B cell (primary cell): ENCODE measurements around the gene RABGGTB. TPM values are rescaled to one million over a fixed set of nuclear protein-coding genes. Genes with fewer than 3 reads are reported as not detected.

Experiments
- ATAC-seq: fragments of 200-7000 bp; cut with Tn5 transposase; one replicate; pipeline ENCODE4 v1.10.0; 2021; ENCODE audit warnings: low read depth, mild to moderate bottlenecking, moderate number of reproducible peaks, moderate library complexity
- CTCF ChIA-PET: fragments of 350-600 bp; sonication (Branson Sonifier 250); formaldehyde crosslinking; loops from one replicate; lab custom pipeline; 2021; ENCODE audit warnings: antibody characterized with exemption, inconsistent platforms; lab: Charles Lee
- POLR2A ChIA-PET: fragments of 350-600 bp; sonication (Branson Sonifier 250); formaldehyde crosslinking; loops from one replicate; lab custom pipeline; 2021; ENCODE audit warnings: antibody characterized with exemption; lab: Charles Lee
- DNase-seq: peaks from one replicate; pipeline ENCODE4 v3.0.0; 2013
- H2AFZ ChIP-seq: 2 replicates; pipeline ENCODE4 v1.6.1; 2012; ENCODE audit warnings: mild to moderate bottlenecking, low read depth, low read length; ENCODE audit not compliant: insufficient read depth, poor library complexity, severe bottlenecking
- H3K27ac ChIP-seq, 2 donors: 1 replicate in 1 of 2; 2 replicates in 1 of 2; pipeline ENCODE4 v1.5.1; 2012 to 2013; ENCODE audit warnings: low read length in 2 of 2, mild to moderate bottlenecking in 2 of 2, moderate library complexity in 1 of 2
- H3K27me3 ChIP-seq, 4 experiments: fragments of 200-600 bp in 1 of 4; sonication (generic) in 1 of 4; replicated peaks in 1 of 4; 1 replicate in 2 of 4; 2 replicates in 2 of 4; pipeline versions ENCODE4 v1.6.1 to v1.7.0; 2013 to 2016; ENCODE audit warnings: low read length in 3 of 4, mild to moderate bottlenecking in 2 of 4, mixed read lengths in 1 of 4, moderate library complexity in 1 of 4; ENCODE audit not compliant: insufficient read depth in 4 of 4, control insufficient read depth in 3 of 4; ENCODE audit errors: control extremely low read depth in 1 of 4
- H3K36me3 ChIP-seq, 2 experiments: replicated peaks in 1 of 2; 1 replicate in 1 of 2; 2 replicates in 1 of 2; pipeline versions ENCODE4 v1.6.1 to v1.7.1; 2013; ENCODE audit warnings: low read length in 1 of 2; ENCODE audit not compliant: insufficient read depth in 2 of 2, control insufficient read depth in 1 of 2; ENCODE audit errors: control extremely low read depth in 1 of 2, extremely low read depth in 1 of 2
- H3K4me1 ChIP-seq, 2 donors: fragments of 200-600 bp in 1 of 2; sonication (generic) in 1 of 2; 1 replicate in 1 of 2; 2 replicates in 1 of 2; pipeline versions ENCODE4 v1.5.1 to v1.6.1; 2013 to 2017; ENCODE audit warnings: low read length in 2 of 2; ENCODE audit not compliant: control insufficient read depth in 2 of 2, insufficient read depth in 2 of 2
- H3K4me2 ChIP-seq: replicated peaks from 2 replicates; pipeline ENCODE3; 2012; ENCODE audit warnings: mild to moderate bottlenecking, low read depth, low read length; ENCODE audit not compliant: poor library complexity, severe bottlenecking
- H3K4me3 ChIP-seq, 5 experiments: fragments of 200-600 bp in 1 of 5; sonication (generic) in 1 of 5; 1 replicate in 3 of 5; 2 replicates in 2 of 5; pipeline versions ENCODE4 v1.5.1 to v1.7.0; 2011 to 2016; ENCODE audit warnings: low read length in 4 of 5, mild to moderate bottlenecking in 4 of 5, low read depth in 2 of 5, control low read depth in 1 of 5, moderate library complexity in 1 of 5; ENCODE audit not compliant: insufficient read depth in 1 of 5; ENCODE audit errors: control extremely low read depth in 1 of 5, extremely low read depth in 1 of 5
- H3K79me2 ChIP-seq: fragments of 200-600 bp; sonication (generic); one replicate; pipeline ENCODE4 v1.6.0; 2016; ENCODE audit warnings: low read length; ENCODE audit not compliant: control insufficient read depth, insufficient read depth
- H3K9ac ChIP-seq: fragments of 200-600 bp; sonication (generic); 2 replicates; pipeline ENCODE4 v1.6.1; 2017; ENCODE audit warnings: mild to moderate bottlenecking, low read length, moderate library complexity
- H3K9me3 ChIP-seq, 3 donors: one replicate each; pipeline versions ENCODE4 v1.6.1 to v1.7.1; 2013; ENCODE audit warnings: low read length in 2 of 3; ENCODE audit not compliant: control insufficient read depth in 2 of 3, insufficient read depth in 1 of 3; ENCODE audit errors: control extremely low read depth in 1 of 3
- H4K20me1 ChIP-seq: 2 replicates; pipeline ENCODE4 v1.6.0; 2012; ENCODE audit warnings: mild to moderate bottlenecking, low read length; ENCODE audit not compliant: insufficient read depth, control insufficient read depth, poor library complexity, severe bottlenecking
- H3K27ac Mint-ChIP-seq: one replicate; pipeline ENCODE4 v1.8.0; 2021; ENCODE audit warnings: mixed read lengths
- H3K27me3 Mint-ChIP-seq: one replicate; pipeline ENCODE4 v1.8.0; 2021; ENCODE audit warnings: mixed read lengths
- H3K4me1 Mint-ChIP-seq: one replicate; pipeline ENCODE4 v1.8.0; 2021; ENCODE audit warnings: mixed read lengths
- H3K4me3 Mint-ChIP-seq: one replicate; pipeline ENCODE4 v1.8.0; 2021; ENCODE audit warnings: mixed read lengths
- H3K9me3 Mint-ChIP-seq: one replicate; pipeline ENCODE4 v1.8.0; 2022; ENCODE audit warnings: mixed read lengths; ENCODE audit not compliant: insufficient read depth
- EZH2 ChIP-seq: IDR thresholded peaks from 2 replicates; pipeline ENCODE4 v1.6.1; 2012; ENCODE audit warnings: borderline replicate concordance, low read depth, mild to moderate bottlenecking, moderate library complexity, low read length; ENCODE audit not compliant: insufficient read depth, poor library complexity, severe bottlenecking
- WGBS: methylation state at CpG from one replicate; pipeline ENCODE4 v1.1.5; 2013; ENCODE audit warnings: missing lambda C conversion rate; ENCODE audit not compliant: insufficient coverage; 5-methylcytosine and 5-hydroxymethylcytosine counted together
- intact Hi-C: fragments of 100-400 bp; cut with micrococcal nuclease; formaldehyde crosslinking; loops from one replicate; pipeline ENCODE4 v1.10.0; 2022
- polyA plus RNA-seq: library from polyadenylated mRNA; depleted of rRNA; stranded (reverse); fragments of >200 nt; gene quantifications from 2 replicates; pipeline ENCODE4 v1.2.3, GENCODE V29; 2012
- total RNA-seq, 2 donors: library from RNA; stranded (reverse); fragments of 120-200 nt in 1 of 2; gene quantifications; 1 replicate in 1 of 2; 2 replicates in 1 of 2; pipeline versions ENCODE4 v1.2.3 to v1.2.4, GENCODE V29; 2013 to 2022
- TF ChIP-seq, protein P1 (sequence below): fragments of 200-600 bp; IDR thresholded peaks from one replicate; pipeline ENCODE4 v1.8.0; 2022; ENCODE audit warnings: antibody characterized with exemption, mild to moderate bottlenecking

RABGGTB gene
- total and polyA plus RNA-seq, 2 donors (not counting 1 experiment from before 2014, with no cell fraction given), result 94.1 to 134 TPM

DNA sequence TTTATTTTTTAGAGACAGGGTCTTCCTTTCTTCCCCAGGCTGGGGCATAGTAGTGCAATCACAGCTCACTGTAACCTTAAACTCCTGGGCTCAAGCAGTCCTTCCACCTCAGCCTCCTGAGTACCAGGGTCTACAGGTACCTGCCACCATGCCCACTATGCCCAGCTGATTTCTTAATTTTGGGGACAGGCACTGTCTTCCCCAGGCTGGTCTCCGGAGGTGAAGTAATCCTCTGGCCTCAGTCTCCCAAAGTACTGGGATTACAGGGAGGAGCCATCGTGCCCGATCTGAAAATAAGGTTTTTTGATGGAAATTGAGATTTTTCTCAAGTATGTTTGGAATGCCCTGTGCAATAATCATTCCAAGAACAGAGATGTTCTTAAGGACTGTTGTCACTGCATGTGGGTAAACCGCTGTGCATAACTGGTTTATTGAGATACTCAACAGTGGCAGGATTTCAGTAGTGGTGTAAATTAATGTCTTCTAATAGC, 9.7 kb downstream of the RABGGTB start:
- Mint-ChIP-seq H3K27ac (no peak overlapping the region), H3K4me3 (no peak overlapping the region), H3K9me3 (no peaks in the 10 kb centered on the region), H3K4me1 (peaks cover 14% of the 10 kb centered on the region), H3K27me3 (no peaks in the 10 kb centered on the region)
- intact Hi-C loops, result no loop called here
- no peak overlapping the region for H2AFZ ChIP-seq
- ChIA-PET CTCF (interaction anchor here (0.6 kb wide), 1 partner anchor 50 kb away, joined by 3 read pairs; no protein-coding TSS in a partner anchor), POLR2A (no interaction called here)
- no peaks in the 10 kb centered on the region for H3K79me2 ChIP-seq
- peaks cover 0 to 60% of the 10 kb centered on the region in 2 experiments for H3K36me3 ChIP-seq
- H3K27me3 ChIP-seq, result no peaks in the 10 kb centered on the region
- no peak overlapping the region for H3K4me3 ChIP-seq
- 100% methylated on average over 4 of the region's 4 CpGs for WGBS
- TF ChIP-seq, protein P1, sequence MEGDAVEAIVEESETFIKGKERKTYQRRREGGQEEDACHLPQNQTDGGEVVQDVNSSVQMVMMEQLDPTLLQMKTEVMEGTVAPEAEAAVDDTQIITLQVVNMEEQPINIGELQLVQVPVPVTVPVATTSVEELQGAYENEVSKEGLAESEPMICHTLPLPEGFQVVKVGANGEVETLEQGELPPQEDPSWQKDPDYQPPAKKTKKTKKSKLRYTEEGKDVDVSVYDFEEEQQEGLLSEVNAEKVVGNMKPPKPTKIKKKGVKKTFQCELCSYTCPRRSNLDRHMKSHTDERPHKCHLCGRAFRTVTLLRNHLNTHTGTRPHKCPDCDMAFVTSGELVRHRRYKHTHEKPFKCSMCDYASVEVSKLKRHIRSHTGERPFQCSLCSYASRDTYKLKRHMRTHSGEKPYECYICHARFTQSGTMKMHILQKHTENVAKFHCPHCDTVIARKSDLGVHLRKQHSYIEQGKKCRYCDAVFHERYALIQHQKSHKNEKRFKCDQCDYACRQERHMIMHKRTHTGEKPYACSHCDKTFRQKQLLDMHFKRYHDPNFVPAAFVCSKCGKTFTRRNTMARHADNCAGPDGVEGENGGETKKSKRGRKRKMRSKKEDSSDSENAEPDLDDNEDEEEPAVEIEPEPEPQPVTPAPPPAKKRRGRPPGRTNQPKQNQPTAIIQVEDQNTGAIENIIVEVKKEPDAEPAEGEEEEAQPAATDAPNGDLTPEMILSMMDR, result no peak
- no peak for TF ChIP-seq EZH2
- H3K9me3 ChIP-seq, result peaks cover 0 to 3% (median 0%) of the 10 kb centered on the region in 3 donors
- H3K4me2 ChIP-seq, result no peak overlapping the region
- no peak for DNase-seq
- ATAC-seq, result no peak
- no peak overlapping the region for H3K27ac ChIP-seq
- H4K20me1 ChIP-seq, result peaks cover 34% of the 10 kb centered on the region
- H3K4me1 ChIP-seq, result no peaks in the 10 kb centered on the region
- H3K9ac ChIP-seq, result no peak overlapping the region

- WGBS, result 86% methylated on average over 34 of the region's 34 CpGs
- H3K9me3 Mint-ChIP-seq, result no peaks in the 10 kb centered on the region
- Histone ChIP-seq H3K79me2 (no peaks in the 10 kb centered on the region), H4K20me1 (peaks cover 26% of the 10 kb centered on the region), H2AFZ (no peak within 1 kb of the TSS), H3K9me3 (peaks cover 0 to 3% (median 0%) of the 10 kb centered on the region in 3 donors), H3K4me1 (no peaks in the 10 kb centered on the region), H3K27me3 (no peaks in the 10 kb centered on the region), H3K4me2 (no peak within 1 kb of the TSS), H3K4me3 (no peak within 1 kb of the TSS), H3K36me3 (peaks cover 0 to 53% of the 10 kb centered on the region in 2 experiments), H3K9ac (no peak within 1 kb of the TSS), H3K27ac (no peak within 1 kb of the TSS)
- no peak within 1 kb of the TSS for H3K4me3 Mint-ChIP-seq
- ChIA-PET CTCF (interaction anchor here (0.6 kb wide), 1 partner anchor 49 kb away, joined by 3 read pairs; no protein-coding TSS in a partner anchor), POLR2A (no interaction called here)
- H3K27me3 Mint-ChIP-seq, result no peaks in the 10 kb centered on the region
- no peak for ATAC-seq
- DNase-seq, result no peak
- peak within 1 kb of the TSS; percentile 37 for H3K27ac Mint-ChIP-seq
- intact Hi-C loops, result no loop called here
- H3K4me1 Mint-ChIP-seq, result peaks cover 7% of the 10 kb centered on the region
- TF ChIP-seq EZH2, result no peak
- TF ChIP-seq, protein P1, result no peak
Measured at GRCh38 chr1:75796376-75797272, 10.6 kb downstream of the RABGGTB start, which contains the start of gene MSH4. Gene MSH4 (plus strand): TSS chr1:75796882. CDS start chr1:75796986, 104 bp downstream.
